HepG2 (cell line): ENCODE data around the gene LAPTM4A. TPM values are rescaled to one million over a fixed set of nuclear protein-coding genes. Genes with fewer than 3 reads are reported as not detected.

Experiments used
- CCDC6 ChIP-seq: sonication (generic); formaldehyde crosslinking; IDR thresholded peaks from 2 replicates; pipeline ENCODE4 v1.8.1; 2022; ENCODE audit warnings: mild to moderate bottlenecking, missing genetic modification reagents, moderate library complexity
- CENPX ChIP-seq: sonication (generic); formaldehyde crosslinking; IDR thresholded peaks from 2 replicates; pipeline ENCODE4 v1.9.0; 2021; ENCODE audit warnings: mild to moderate bottlenecking, missing genetic modification reagents, moderate library complexity
- ERF ChIP-seq: IDR thresholded peaks from 2 replicates; pipeline ENCODE4 v1.6.1; 2018; ENCODE audit warnings: missing biosample characterization, missing genetic modification reagents
- FOXJ3 ChIP-seq: sonication (generic); formaldehyde crosslinking; IDR thresholded peaks from 2 replicates; pipeline ENCODE4 v1.4.0; 2020; ENCODE audit warnings: missing genetic modification reagents, mild to moderate bottlenecking, borderline replicate concordance
- GATAD2A ChIP-seq: IDR thresholded peaks from 2 replicates; pipeline ENCODE4 v1.6.1; 2016
- HNF4A ChIP-seq: sonication (generic); formaldehyde crosslinking; IDR thresholded peaks from 2 replicates; pipeline ENCODE4 v1.4.0; 2020; ENCODE audit warnings: missing genetic modification reagents
- MATR3 ChIP-seq: sonication (generic); formaldehyde crosslinking; IDR thresholded peaks from 2 replicates; pipeline ENCODE4 v1.4.0; 2020; ENCODE audit warnings: missing genetic modification reagents
- PHF8 ChIP-seq: sonication (generic); formaldehyde crosslinking; IDR thresholded peaks from 2 replicates; pipeline ENCODE4 v1.5.0; 2020; ENCODE audit warnings: missing genetic modification reagents
- ZNF12 ChIP-seq: sonication (generic); formaldehyde crosslinking; IDR thresholded peaks from 2 replicates; pipeline ENCODE4 v1.5.0; 2020; ENCODE audit warnings: missing genetic modification reagents
- ZNF296 ChIP-seq: sonication (generic); formaldehyde crosslinking; conservative IDR thresholded peaks from 2 replicates; pipeline ENCODE4 v1.5.0; 2020; ENCODE audit warnings: mild to moderate bottlenecking, missing genetic modification reagents
- ZNF317 ChIP-seq: sonication (generic); formaldehyde crosslinking; IDR thresholded peaks from 2 replicates; pipeline ENCODE4 v1.5.0; 2020; ENCODE audit warnings: mild to moderate bottlenecking, missing genetic modification reagents
- ZNF567 ChIP-seq: sonication (generic); formaldehyde crosslinking; IDR thresholded peaks from 2 replicates; pipeline ENCODE4 v1.8.1; 2023; ENCODE audit warnings: mild to moderate bottlenecking, missing genetic modification reagents, borderline replicate concordance
- ZNF737 ChIP-seq: sonication (generic); formaldehyde crosslinking; IDR thresholded peaks from 2 replicates; pipeline ENCODE4 v1.5.0; 2020; ENCODE audit warnings: missing genetic modification reagents, mild to moderate bottlenecking, borderline replicate concordance
- polyA plus RNA-seq, 8 experiments: library from polyadenylated mRNA; depleted of rRNA in 3 of 8; stranded (reverse) in 7 of 8; unstranded in 1 of 8; fragments of >200 nt; fragmentation: Illumina TruSeq in 4 of 8; extraction: Trizol in 4 of 8; gene quantifications; 2 replicates each; pipeline versions ENCODE4 v1.2.1 to v1.2.3, GENCODE V29; 2011 to 2016; ENCODE audit warnings: low read depth in 4 of 8, missing spikeins in 1 of 8, mixed read lengths in 1 of 8; ENCODE audit not compliant: insufficient read depth in 1 of 8
- total RNA-seq, 5 experiments: library from RNA; depleted of rRNA; stranded (reverse); fragments of >200 nt; fragmentation: Illumina TruSeq; extraction: Trizol; gene quantifications; 2 replicates each; pipeline ENCODE4 v1.2.3, GENCODE V29; 2016; ENCODE audit warnings: low read depth in 1 of 5
- TF ChIP-seq, protein P1 (sequence below): sonication (generic); formaldehyde crosslinking; IDR thresholded peaks from 2 replicates; pipeline ENCODE4 v1.5.0; 2020; ENCODE audit warnings: mild to moderate bottlenecking, missing genetic modification reagents, borderline replicate concordance
- TF ChIP-seq, protein P2 (sequence below): sonication (generic); formaldehyde crosslinking; IDR thresholded peaks from 2 replicates; pipeline ENCODE4 v1.8.1; 2022; ENCODE audit warnings: low read depth, mild to moderate bottlenecking, missing genetic modification reagents
- TF ChIP-seq, protein P3 (sequence below): sonication (generic); formaldehyde crosslinking; IDR thresholded peaks from 2 replicates; pipeline ENCODE4 v1.9.0; 2022; ENCODE audit warnings: missing genetic modification reagents, mild to moderate bottlenecking, borderline replicate concordance

LAPTM4A gene
- total and polyA plus RNA-seq, 2 of the 13 experiments (the other 11 are each of a cell fraction or from before 2014, with no cell fraction given) = 116 to 558 TPM

DNA sequence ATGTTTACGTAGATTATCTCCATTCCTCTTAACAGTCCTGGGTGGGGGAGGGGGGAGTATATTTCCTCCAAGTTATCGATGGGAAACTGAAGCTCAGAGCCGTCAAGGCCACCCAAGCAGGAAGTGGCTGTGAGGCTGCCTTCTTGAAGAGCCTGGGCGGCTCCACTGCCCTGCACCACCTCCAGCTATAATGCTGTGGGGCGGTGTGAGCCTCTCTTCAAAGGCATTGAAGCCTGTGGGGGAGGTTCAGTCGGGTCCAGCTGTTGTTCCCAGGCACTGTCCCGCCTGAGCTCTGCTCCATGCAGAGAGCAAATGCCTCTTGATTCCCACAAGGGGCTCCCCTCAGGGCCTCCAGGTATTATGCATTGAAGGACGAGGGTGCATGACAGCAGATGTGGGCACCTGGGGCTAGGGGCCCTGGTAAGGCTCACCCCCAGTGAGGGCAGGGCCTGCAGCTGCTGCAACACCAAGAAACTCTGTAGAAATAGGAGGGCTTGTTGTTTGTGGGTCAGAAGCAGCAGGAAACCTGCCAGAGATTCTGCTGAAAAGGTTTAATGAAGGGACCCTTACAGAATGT lies 29.5 kb upstream of the LAPTM4A start (continued):
- TF ChIP-seq, protein P1, sequence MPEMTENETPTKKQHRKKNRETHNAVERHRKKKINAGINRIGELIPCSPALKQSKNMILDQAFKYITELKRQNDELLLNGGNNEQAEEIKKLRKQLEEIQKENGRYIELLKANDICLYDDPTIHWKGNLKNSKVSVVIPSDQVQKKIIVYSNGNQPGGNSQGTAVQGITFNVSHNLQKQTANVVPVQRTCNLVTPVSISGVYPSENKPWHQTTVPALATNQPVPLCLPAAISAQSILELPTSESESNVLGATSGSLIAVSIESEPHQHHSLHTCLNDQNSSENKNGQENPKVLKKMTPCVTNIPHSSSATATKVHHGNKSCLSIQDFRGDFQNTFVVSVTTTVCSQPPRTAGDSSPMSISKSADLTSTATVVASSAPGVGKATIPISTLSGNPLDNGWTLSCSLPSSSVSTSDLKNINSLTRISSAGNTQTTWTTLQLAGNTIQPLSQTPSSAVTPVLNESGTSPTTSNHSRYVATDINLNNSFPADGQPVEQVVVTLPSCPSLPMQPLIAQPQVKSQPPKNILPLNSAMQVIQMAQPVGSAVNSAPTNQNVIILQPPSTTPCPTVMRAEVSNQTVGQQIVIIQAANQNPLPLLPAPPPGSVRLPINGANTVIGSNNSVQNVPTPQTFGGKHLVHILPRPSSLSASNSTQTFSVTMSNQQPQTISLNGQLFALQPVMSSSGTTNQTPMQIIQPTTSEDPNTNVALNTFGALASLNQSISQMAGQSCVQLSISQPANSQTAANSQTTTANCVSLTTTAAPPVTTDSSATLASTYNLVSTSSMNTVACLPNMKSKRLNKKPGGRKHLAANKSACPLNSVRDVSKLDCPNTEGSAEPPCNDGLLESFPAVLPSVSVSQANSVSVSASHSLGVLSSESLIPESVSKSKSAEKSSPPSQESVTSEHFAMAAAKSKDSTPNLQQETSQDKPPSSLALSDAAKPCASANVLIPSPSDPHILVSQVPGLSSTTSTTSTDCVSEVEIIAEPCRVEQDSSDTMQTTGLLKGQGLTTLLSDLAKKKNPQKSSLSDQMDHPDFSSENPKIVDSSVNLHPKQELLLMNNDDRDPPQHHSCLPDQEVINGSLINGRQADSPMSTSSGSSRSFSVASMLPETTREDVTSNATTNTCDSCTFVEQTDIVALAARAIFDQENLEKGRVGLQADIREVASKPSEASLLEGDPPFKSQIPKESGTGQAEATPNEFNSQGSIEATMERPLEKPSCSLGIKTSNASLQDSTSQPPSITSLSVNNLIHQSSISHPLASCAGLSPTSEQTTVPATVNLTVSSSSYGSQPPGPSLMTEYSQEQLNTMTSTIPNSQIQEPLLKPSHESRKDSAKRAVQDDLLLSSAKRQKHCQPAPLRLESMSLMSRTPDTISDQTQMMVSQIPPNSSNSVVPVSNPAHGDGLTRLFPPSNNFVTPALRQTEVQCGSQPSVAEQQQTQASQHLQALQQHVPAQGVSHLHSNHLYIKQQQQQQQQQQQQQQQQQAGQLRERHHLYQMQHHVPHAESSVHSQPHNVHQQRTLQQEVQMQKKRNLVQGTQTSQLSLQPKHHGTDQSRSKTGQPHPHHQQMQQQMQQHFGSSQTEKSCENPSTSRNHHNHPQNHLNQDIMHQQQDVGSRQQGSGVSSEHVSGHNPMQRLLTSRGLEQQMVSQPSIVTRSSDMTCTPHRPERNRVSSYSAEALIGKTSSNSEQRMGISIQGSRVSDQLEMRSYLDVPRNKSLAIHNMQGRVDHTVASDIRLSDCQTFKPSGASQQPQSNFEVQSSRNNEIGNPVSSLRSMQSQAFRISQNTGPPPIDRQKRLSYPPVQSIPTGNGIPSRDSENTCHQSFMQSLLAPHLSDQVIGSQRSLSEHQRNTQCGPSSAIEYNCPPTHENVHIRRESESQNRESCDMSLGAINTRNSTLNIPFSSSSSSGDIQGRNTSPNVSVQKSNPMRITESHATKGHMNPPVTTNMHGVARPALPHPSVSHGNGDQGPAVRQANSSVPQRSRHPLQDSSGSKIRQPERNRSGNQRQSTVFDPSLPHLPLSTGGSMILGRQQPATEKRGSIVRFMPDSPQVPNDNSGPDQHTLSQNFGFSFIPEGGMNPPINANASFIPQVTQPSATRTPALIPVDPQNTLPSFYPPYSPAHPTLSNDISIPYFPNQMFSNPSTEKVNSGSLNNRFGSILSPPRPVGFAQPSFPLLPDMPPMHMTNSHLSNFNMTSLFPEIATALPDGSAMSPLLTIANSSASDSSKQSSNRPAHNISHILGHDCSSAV (CRISPR knock-in tag) = no peak
- TF ChIP-seq CENPX (no peak), MATR3 (CRISPR knock-in tag) (no peak), ERF (CRISPR knock-in tag) (no peak), ZNF12 (no peak), ZNF567 (CRISPR knock-in tag) (no peak), ZNF317 (no peak), PHF8 (CRISPR knock-in tag) (no peak), ZNF737 (CRISPR knock-in tag) (no peak), CCDC6 (no peak), FOXJ3 (CRISPR knock-in tag) (no peak), ZNF296 (no peak), GATAD2A (CRISPR knock-in tag) (no peak), HNF4A (CRISPR knock-in tag) (peak; percentile 46)
- TF ChIP-seq, protein P2, sequence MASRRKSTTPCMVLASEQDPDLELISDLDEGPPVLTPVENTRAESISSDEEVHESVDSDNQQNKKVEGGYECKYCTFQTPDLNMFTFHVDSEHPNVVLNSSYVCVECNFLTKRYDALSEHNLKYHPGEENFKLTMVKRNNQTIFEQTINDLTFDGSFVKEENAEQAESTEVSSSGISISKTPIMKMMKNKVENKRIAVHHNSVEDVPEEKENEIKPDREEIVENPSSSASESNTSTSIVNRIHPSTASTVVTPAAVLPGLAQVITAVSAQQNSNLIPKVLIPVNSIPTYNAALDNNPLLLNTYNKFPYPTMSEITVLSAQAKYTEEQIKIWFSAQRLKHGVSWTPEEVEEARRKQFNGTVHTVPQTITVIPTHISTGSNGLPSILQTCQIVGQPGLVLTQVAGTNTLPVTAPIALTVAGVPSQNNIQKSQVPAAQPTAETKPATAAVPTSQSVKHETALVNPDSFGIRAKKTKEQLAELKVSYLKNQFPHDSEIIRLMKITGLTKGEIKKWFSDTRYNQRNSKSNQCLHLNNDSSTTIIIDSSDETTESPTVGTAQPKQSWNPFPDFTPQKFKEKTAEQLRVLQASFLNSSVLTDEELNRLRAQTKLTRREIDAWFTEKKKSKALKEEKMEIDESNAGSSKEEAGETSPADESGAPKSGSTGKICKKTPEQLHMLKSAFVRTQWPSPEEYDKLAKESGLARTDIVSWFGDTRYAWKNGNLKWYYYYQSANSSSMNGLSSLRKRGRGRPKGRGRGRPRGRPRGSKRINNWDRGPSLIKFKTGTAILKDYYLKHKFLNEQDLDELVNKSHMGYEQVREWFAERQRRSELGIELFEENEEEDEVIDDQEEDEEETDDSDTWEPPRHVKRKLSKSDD (CRISPR knock-in tag) = no peak
- TF ChIP-seq, protein P3, sequence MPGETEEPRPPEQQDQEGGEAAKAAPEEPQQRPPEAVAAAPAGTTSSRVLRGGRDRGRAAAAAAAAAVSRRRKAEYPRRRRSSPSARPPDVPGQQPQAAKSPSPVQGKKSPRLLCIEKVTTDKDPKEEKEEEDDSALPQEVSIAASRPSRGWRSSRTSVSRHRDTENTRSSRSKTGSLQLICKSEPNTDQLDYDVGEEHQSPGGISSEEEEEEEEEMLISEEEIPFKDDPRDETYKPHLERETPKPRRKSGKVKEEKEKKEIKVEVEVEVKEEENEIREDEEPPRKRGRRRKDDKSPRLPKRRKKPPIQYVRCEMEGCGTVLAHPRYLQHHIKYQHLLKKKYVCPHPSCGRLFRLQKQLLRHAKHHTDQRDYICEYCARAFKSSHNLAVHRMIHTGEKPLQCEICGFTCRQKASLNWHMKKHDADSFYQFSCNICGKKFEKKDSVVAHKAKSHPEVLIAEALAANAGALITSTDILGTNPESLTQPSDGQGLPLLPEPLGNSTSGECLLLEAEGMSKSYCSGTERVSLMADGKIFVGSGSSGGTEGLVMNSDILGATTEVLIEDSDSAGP (CRISPR knock-in tag) = peak; percentile 73; the same call in 1 of the 2 replicates
